Ramos (cell line): ENCODE data around the gene GRIK5.
"Not testable (repeated sequence)": the region's sequence is repeated elsewhere in the genome, so short reads cannot be mapped to it uniquely, and the experiment has no call there.

ENCODE experiments used
- in situ Hi-C: fragments of 300-500 bp; cut with MboI; formaldehyde crosslinking; loops from one replicate; pipeline ENCODE4 v1.14.3; 2022; ENCODE audit warnings: low sequenced_read_pairs; ENCODE audit not compliant: unreplicated experiment

Gene GRIK5

GRCh38 chr19:42059196-42059595 lies 10.8 kb downstream of the GRIK5 start:
- in situ Hi-C loops, result no loop called here

DNA sequence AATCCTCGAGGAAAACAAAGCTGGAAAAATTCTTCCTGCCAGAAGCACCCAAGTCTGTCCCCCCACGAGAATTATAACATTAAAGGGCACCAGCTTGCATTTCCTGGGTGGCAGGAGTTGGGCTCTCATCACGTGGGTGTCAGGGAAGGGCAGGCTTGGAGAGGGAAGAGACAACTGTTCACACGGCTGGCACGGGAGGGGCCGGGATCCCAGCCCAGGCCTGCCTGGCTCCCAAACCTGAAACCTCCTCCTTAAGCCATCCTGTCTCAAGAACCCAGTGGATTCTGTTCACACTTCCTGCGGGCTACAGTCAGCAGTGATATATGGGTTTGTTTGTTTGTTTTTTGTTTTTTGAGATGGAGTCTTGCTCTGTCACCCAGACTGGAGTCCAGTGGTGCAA lies 12.2 kb downstream of the GRIK5 start:
- in situ Hi-C loops, result no loop called here

DNA sequence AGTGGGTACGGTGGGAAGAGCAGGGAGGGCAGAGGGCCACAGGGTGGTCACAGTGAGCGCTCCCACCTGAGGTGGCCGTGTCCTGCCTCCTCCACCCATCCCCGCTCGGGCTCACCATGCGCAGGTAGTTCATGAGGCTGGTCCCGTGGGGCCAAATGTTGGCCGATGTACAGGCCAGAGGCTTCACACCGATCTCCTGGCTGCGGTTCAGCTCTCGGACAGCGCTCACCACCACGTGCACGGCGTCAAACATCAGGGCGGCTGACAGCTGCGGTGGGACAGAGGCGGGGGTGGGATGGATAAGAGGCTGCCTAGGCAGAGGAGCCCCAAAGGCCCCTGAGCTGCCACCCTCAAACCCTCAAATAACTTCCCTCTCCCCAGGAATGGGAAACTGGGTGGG lies 15.8 kb downstream of the GRIK5 start:
- in situ Hi-C loops, result no loop called here

GRCh38 chr19:42053037-42053935 lies 16.7 kb downstream of the GRIK5 start:
- in situ Hi-C loops, result no loop called here

GRCh38 chr19:42052241-42052863 lies 17.7 kb downstream of the GRIK5 start:
- in situ Hi-C loops, result no loop called here

DNA sequence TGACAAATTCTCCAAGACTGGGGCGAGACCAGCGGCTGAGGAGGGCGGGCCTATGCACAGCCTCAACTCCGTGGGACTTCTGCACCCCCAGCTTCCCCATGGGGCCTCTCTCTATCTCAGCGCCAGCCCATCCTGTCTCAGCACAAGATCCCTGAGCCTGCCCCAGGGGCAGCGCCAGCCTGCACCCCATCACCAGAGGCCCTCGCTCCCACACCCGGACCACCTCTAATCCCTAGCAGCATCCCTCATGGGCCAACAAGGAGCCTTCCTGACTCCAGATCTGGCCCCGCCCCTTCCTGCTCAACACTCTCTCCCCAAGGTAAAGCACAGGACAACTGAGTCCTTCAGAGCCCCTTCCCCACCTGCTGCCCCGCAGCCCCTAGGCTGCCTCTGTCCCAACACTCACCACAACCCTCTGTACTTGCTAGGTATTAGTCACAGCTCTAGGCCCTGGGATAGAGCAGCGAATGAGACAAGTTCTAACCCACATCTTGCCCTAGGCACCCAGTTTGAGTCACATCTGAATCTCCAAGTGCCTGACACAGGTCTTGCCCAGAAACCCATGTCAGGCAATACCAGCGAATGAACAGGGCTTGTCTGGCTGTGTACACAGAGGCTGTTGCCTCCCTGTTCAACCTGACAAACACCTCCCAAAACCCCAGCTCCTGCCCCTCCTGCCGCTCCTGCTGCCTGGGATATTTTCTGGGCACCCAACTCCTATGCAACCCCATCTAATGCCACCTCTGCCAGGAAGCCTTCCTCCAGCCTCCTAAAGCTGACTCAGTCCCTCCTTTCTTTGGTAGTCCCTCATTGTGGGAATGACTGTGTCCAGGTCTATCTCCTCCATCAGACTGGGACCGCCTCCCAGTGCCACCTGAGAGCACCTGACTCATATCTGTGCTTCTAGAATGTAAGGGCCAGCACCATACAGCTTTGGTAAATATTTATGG lies 18.6 kb downstream of the GRIK5 start:
- in situ Hi-C loops, result no loop called here

DNA sequence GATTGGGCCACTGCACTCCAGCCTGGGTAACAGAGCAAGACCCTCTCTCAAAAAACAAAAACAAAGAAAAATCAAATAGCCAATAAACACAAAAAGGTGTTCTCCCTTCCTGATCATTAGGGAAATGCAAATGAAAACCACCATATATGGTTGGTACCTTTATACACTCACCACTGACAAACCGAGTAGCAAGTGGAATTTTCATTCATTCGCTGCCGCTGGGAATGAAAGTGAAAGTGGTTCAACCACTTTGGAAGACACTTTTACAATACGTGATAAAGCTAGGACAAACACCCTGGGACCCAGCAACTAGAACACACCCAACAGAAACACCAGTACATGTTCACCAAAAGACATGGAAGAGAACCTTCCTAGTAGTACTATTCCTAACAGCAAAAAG lies 21.0 kb downstream of the GRIK5 start:
- in situ Hi-C loops, result no loop called here

DNA sequence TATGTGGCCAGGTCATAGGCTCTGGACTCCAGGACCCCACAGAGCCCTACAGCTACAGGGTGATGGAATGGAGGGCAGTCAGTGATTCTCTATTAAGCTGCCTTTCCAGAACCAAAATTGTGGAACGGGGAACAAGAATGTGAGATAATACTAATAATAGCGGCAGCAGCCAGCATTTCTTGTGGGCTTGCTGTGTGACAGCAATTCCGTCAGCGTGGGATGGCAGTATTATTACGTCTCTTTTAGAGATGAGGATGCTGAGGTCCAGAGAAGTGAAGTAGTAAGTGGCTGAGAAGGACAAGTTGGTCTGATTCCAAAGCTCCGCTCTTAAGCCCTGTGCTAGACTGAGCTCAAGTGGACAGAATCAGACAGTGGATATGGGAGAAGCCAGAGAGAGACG lies 24.4 kb downstream of the GRIK5 start:
- in situ Hi-C loops, result no loop called here

DNA sequence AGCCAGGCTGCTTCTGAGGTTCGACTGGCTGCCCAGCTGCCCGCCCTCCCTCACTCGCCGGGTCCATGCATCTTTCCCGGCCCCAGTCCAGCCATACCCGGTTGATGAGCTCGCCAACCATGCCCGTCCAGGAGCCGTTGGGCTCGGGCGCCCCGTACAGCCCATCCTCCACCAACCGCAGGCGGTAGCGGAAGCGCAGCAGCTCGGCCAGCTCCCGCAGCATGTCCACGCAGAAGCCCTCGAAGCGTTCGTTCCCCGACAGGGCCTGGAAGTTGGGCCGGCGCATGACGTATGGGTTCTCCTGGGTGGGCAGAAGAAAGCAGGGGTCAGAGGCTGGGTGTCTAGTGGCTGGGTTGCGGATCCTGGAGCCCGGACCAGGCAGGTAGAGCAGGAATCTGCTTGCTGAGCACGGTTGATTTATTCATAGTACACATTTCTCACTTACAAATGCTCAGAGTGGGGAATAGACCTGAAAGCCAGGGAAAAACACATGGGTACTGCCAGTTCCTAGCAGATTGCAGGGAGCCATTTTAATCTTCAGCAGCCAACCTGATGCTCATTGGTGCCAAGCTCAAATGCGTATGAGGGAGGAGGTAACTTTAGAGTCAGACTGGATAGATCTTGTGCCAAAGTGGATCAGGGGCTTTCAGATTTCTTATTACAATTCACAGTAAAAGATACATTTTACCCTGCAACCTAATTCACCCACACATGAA lies 27.4 kb downstream of the GRIK5 start:
- in situ Hi-C loops, result no loop called here

DNA sequence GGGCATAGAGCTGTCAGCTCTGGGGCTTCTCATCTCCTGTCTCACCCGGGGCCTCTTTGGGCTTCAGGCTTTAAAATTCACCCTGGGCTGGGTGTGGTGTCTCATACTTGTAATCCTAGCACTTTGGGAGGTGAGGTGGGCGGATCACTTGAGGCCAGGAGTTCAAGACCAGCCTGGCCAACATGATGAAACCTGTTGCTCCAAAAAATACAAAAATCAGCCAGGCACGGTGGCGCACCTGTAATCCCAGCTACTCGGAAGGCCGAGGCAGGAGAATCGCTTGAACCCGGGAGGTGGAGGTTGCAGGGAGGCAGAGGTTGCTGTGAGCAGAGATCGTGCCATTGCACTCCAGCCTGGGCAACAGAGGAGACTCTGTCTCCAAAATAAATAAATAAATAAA lies 29.5 kb downstream of the GRIK5 start:
- in situ Hi-C loops, result not testable (repeated sequence)

- in situ Hi-C loops, result no loop called here
Measured at GRCh38 chr19:42040031-42040430, 30.0 kb downstream of the GRIK5 start.

DNA sequence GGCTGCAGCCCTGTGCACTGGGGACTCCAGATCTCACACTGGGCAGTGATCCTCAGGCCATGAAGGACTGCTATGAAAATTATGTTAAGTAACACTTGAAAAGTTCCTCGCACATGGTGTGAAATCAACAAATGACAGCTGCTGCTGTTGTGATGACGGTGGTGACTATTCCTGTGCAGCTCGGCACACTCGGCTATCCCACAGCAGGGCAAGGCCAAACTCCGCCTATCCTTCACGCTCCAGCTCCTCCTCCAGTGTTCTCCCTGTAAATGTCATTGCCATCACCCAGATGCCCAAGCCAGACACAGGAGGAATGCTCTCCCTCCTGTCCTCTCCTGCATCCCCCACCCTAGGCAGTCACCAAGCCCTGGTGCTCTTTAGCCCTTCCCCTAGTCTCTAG lies 31.3 kb downstream of the GRIK5 start:
- in situ Hi-C loops, result no loop called here

DNA sequence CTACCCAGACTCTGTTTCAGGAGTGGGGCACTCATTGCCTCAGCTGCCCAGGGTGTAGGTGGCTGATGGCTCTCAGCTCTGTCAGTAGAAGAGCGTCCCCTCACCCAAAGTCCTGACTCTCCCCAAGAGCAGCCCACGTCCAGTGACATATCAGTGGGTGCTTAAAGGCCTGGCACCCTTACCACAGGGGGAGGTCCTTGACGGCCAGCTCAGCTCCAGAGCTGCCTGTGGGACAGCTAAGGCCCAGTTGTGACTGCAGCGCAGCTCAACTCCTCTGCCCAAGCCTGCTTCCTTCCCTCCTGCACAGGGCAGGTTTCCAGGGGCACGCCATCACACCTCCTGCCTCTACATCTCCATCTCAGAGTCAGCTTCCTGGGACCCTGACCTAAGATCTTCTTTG lies 32.4 kb downstream of the GRIK5 start:
- in situ Hi-C loops, result no loop called here

DNA sequence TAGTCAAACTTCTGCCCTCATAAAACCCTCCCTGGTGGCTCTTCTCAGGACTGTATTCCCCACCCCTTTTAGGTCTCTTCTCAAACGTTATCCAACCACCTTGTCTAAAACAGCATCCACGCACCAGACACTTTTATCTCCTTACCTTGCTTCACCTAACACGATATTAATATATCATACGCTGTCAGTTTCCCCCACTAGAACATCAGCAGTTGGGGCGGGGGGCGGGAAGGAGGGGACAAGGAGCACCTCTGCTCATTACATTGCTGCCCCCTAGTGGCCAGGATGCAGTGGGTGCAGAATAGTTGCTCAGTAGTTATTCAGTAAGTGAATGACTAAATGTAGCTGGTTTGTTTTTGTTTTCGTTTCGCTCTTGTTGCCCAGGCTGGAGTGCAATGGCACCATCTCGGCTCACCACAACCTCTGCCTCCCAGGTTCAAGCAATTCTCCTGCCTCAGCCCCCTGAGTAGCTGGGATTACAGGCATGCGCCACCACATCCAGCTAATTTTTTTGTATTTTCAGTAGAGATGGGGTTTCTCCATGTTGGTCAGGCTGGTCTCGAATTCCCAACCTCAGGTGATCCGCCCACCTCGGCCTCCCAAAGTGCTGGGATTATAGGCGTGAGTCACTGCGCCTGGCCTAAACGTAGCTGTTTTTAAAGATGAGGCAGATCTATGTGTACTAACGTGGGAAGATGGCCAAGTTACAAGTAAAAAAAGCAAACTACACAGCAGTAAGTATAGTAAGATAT lies 35.2 kb downstream of the GRIK5 start:
- in situ Hi-C loops, result not testable (repeated sequence)

GRCh38 chr19:42033413-42033812 lies 36.6 kb downstream of the GRIK5 start:
- in situ Hi-C loops, result no loop called here

- in situ Hi-C loops, result no loop called here
Measured at GRCh38 chr19:42032431-42032830, 37.6 kb downstream of the GRIK5 start.

DNA sequence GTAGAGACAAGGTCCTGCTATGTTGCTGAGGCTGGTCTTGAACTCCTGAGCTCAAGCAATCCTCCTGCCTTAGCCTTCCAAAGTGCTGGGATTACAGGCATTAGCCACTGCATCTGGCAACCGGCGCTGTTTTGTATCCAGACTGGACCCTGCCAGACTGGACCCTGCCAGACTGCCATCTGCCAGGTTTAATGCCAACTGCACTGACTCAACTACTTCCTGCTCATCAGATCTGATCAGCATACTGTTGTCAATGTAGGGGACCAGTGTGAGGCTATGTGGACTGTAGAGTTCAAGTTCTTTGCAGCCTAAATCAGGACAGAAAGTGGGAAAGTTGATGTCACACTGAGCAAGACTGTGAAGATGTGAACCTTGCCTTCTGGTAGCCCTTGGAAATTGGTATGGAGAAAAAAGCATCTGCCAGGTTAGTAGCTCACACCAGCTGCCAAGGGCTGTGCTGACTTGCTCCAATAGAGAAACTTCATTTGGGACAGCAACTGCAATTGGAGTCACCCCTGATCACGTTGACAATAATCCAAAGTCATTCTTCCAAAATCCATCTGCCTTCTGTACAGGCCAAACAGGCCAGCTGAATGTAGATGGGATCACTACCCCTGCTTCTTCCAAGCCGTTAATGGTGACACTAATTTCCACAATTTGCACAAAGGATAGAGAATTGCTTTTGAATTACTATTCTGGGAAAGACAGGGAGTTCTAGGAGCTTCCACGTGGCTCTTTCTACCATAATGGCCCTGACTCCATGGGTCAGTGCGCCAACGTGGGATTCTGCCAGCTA lies 39.2 kb downstream of the GRIK5 start:
- in situ Hi-C loops, result no loop called here

DNA sequence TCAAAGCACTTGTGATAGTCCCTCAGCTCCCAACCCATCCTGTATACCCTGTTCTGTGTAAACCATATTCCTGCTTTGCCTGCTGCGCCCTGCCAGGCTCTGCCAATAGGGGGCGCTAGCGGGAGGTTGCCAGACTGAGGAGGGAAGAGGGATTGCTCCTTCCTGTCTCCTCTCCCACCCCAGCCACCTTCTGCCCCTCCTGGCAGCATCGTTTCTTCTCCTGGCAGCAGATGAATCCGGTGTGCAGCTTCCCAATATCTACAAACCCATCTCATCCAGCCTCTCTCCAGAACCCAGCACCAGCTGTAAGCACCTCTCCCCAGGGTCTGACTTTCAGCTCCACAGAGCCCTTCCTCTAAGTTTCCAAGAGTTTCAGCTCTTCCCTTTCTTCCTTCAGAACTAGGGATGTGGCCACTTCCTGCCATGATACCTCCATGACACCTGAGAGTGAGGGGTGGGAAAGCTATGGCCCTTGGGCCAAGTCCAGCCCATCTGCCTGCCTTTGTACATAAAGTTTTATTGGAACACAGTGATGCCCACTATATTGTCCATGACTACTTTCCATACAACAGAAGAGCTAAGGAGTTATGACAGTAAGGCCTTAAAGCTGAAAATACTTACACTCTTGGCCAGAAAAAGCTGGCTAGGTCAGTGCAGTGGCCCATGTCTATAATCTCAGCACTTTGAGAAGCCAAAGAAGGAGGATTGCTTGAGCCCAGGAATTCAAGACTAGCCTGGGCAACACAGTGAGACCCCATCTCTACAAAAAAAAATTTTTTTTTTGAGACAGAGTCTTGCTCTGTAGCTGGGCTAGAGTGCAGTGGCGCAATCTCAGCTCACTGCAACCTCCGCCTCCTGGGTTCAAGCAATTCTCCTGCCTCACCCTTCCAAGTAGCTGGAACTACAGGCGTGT lies 41.4 kb downstream of the GRIK5 start:
- in situ Hi-C loops, result no loop called here
